Measurements from ENCODE around the gene TGFBR1.

GRCh38 chr9:99160173-99160572 lies 55.3 kb downstream of the TGFBR1 start:
- TF ChIP-seq CTCF (conservative IDR thresholded peaks at IDR 0.05; ENCODE audit: low read length), result no peak
- no peak for TF ChIP-seq EZH2phosphoT487 (IDR thresholded peaks at IDR 0.05; ENCODE audit: borderline replicate concordance)

Data from Loucy (cell line).